ENCODE results near the gene SNRPD3. TPM values are rescaled to one million over a fixed set of nuclear protein-coding genes. Genes with fewer than 3 reads are reported as not detected.

The SNRPD3 gene
- total RNA-seq, 1 donor from 2014 or later: 302 TPM

GRCh38 chr22:24535348-24535747, 20.5 kb upstream of the SNRPD3 start:
- Mint-ChIP-seq H3K4me3 (no peak overlapping the region), H3K9me3 (no peaks in the 10 kb centered on the region), H3K4me1 (no peaks in the 10 kb centered on the region), H3K36me3 (peaks cover 5% of the 10 kb centered on the region), H3K27me3 (ENCODE audit: insufficient read depth, low read depth) (peaks cover 2% of the 10 kb centered on the region), H3K27ac (no peak overlapping the region)
- Histone ChIP-seq H3K36me3 (no peaks in the 10 kb centered on the region), H3K4me1 (no peaks in the 10 kb centered on the region), H3K27me3 (no peaks in the 10 kb centered on the region), H3K4me3 (no peak overlapping the region), H3K4me2 (no peak overlapping the region), H3K79me2 (ENCODE audit: low read depth) (no peaks in the 10 kb centered on the region), H3F3A (ENCODE audit: low read depth) (no peaks in the 10 kb centered on the region), H3K9ac (no peak overlapping the region), H4K20me1 (ENCODE audit: low read depth) (no peaks in the 10 kb centered on the region), H3K9me3 (ENCODE audit: low read depth) (no peaks in the 10 kb centered on the region), H2AFZ (replicated peaks) (no peak overlapping the region), H3K27ac (no peak overlapping the region)
- no peak for DNase-seq (ENCODE audit: low spot score)
- TF ChIP-seq EZH2phosphoT487 (IDR thresholded peaks at IDR 0.05): no peak

- Histone ChIP-seq H3K27ac (no peak overlapping the region), H2AFZ (replicated peaks) (no peak overlapping the region), H3K79me2 (ENCODE audit: low read depth) (no peaks in the 10 kb centered on the region), H3F3A (ENCODE audit: low read depth) (no peaks in the 10 kb centered on the region), H4K20me1 (ENCODE audit: low read depth) (no peaks in the 10 kb centered on the region), H3K4me1 (no peaks in the 10 kb centered on the region), H3K4me2 (no peak overlapping the region), H3K9me3 (ENCODE audit: low read depth) (no peaks in the 10 kb centered on the region), H3K4me3 (no peak overlapping the region), H3K36me3 (no peaks in the 10 kb centered on the region), H3K9ac (no peak overlapping the region), H3K27me3 (no peaks in the 10 kb centered on the region)
- no peak for TF ChIP-seq EZH2 (IDR thresholded peaks at IDR 0.05)
- no peak for TF ChIP-seq EZH2phosphoT487 (IDR thresholded peaks at IDR 0.05)
- TF ChIP-seq CTCF (IDR thresholded peaks at IDR 0.05): no peak
- H3K36me3 Mint-ChIP-seq: peaks cover 6% of the 10 kb centered on the region
- H3K4me1 Mint-ChIP-seq: no peaks in the 10 kb centered on the region
- H3K27ac Mint-ChIP-seq: no peak overlapping the region
- no peak overlapping the region for H3K4me3 Mint-ChIP-seq
- no peaks in the 10 kb centered on the region for H3K27me3 Mint-ChIP-seq (ENCODE audit: insufficient read depth, low read depth)
- H3K9me3 Mint-ChIP-seq: no peaks in the 10 kb centered on the region
- no peak for DNase-seq (ENCODE audit: low spot score)
Observed at GRCh38 chr22:24536089-24536488, 19.7 kb upstream of the SNRPD3 start.

GRCh38 chr22:24540470-24540869, 15.3 kb upstream of the SNRPD3 start:
- Histone ChIP-seq H3K9me3 (ENCODE audit: low read depth) (no peaks in the 10 kb centered on the region), H3K79me2 (ENCODE audit: low read depth) (no peaks in the 10 kb centered on the region), H2AFZ (replicated peaks) (no peak overlapping the region), H3K4me3 (no peak overlapping the region), H3K36me3 (no peaks in the 10 kb centered on the region), H4K20me1 (ENCODE audit: low read depth) (no peaks in the 10 kb centered on the region), H3K27ac (no peak overlapping the region), H3K27me3 (no peaks in the 10 kb centered on the region), H3K9ac (no peak overlapping the region), H3K4me2 (no peak overlapping the region), H3F3A (ENCODE audit: low read depth) (no peaks in the 10 kb centered on the region), H3K4me1 (no peaks in the 10 kb centered on the region)
- Mint-ChIP-seq H3K9me3 (no peaks in the 10 kb centered on the region), H3K36me3 (peaks cover 9% of the 10 kb centered on the region), H3K27ac (no peak overlapping the region), H3K4me3 (no peak overlapping the region), H3K27me3 (ENCODE audit: insufficient read depth, low read depth) (no peaks in the 10 kb centered on the region), H3K4me1 (no peaks in the 10 kb centered on the region)
- no peak for DNase-seq (ENCODE audit: low spot score)
- TF ChIP-seq EZH2 (IDR thresholded peaks at IDR 0.05): no peak
- no peak for TF ChIP-seq CTCF (IDR thresholded peaks at IDR 0.05)

GRCh38 chr22:24541681-24542515, 13.9 kb upstream of the SNRPD3 start:
- Histone ChIP-seq H3K79me2 (ENCODE audit: low read depth) (no peaks in the 10 kb centered on the region), H3K36me3 (no peaks in the 10 kb centered on the region), H3K4me3 (no peak overlapping the region), H4K20me1 (ENCODE audit: low read depth) (no peaks in the 10 kb centered on the region), H3K27ac (no peak overlapping the region), H3K27me3 (no peaks in the 10 kb centered on the region), H3K9me3 (ENCODE audit: low read depth) (no peaks in the 10 kb centered on the region), H3F3A (ENCODE audit: low read depth) (no peaks in the 10 kb centered on the region), H3K9ac (no peak overlapping the region), H2AFZ (replicated peaks) (no peak overlapping the region), H3K4me1 (no peaks in the 10 kb centered on the region), H3K4me2 (no peak overlapping the region)
- Mint-ChIP-seq H3K27me3 (ENCODE audit: insufficient read depth, low read depth) (no peaks in the 10 kb centered on the region), H3K4me1 (no peaks in the 10 kb centered on the region), H3K36me3 (peaks cover 14% of the 10 kb centered on the region), H3K4me3 (no peak overlapping the region), H3K9me3 (no peaks in the 10 kb centered on the region), H3K27ac (no peak overlapping the region)
- TF ChIP-seq EZH2phosphoT487 (IDR thresholded peaks at IDR 0.05): no peak
- DNase-seq (ENCODE audit: low spot score): no peak

Data from neural progenitor cell (in vitro differentiated cells).